ENCODE results near the gene SLC26A11. TPM values are rescaled to one million over a fixed set of nuclear protein-coding genes. Genes with fewer than 3 reads are reported as not detected.
"Not testable (repeated sequence)": the region's sequence is repeated elsewhere in the genome, so short reads cannot be mapped to it uniquely, and the experiment has no call there.

SLC26A11 gene
- total RNA-seq, 4 donors from 2014 or later = 11.3 to 13.8 (median 12.7) TPM

GRCh38 chr17:80300756-80301155 lies 80.5 kb downstream of the SLC26A11 start:
- DNase-seq (ENCODE audit: extremely low spot score); H3K4me3 ChIP-seq; H3K4me1 ChIP-seq; H3K27ac ChIP-seq (replicated peaks in 1 of 4); H3K27me3 ChIP-seq; intact Hi-C loops (cut with DNase I): not testable (repeated sequence)
- Histone ChIP-seq H3K36me3 (peaks cover 80 to 100% (median 98%) of the 10 kb centered on the region in 4 donors), H3K9me3 (peaks cover 0 to 16% (median 14%) of the 10 kb centered on the region in 4 donors)
- WGBS = 95% methylated on average over 2 of the region's 2 CpGs

Other genes with a start within 250 kb of the SLC26A11 start
- 10 to 100 TPM; 30.3 to 37.4 (median 33.2) TPM for gene TBC1D16, start 184.6 kb upstream of the SLC26A11 start, total RNA-seq
- 1 to 10 TPM; 4.9 to 9.5 (median 7.8) TPM for gene CCDC40, start 183.8 kb upstream of the SLC26A11 start, total RNA-seq
- gene GAA, start 118.8 kb upstream of the SLC26A11 start, total RNA-seq = 10 to 100 TPM; 65.4 to 84.4 (median 73.7) TPM
- gene EIF4A3, start 73.3 kb upstream of the SLC26A11 start, total RNA-seq = 10 to 100 TPM; 31.0 to 61.0 (median 39.8) TPM
- gene CARD14, start 50.4 kb upstream of the SLC26A11 start, total RNA-seq = under 1 TPM in 3 of 4 donors, not detected in 1; 0.23 to 0.33 (median 0.32) TPM
- gene SGSH, start 94 bp upstream of the SLC26A11 start, total RNA-seq = 10 to 100 TPM; 12.9 to 24.4 (median 21.3) TPM
- 10 to 100 TPM; 55.8 to 85.7 (median 75.9) TPM for gene RNF213, start 40.4 kb downstream of the SLC26A11 start, total RNA-seq
- 10 to 100 TPM in 3 of 4 donors, 1 to 10 TPM in 1; 9.1 to 14.7 (median 13.0) TPM for gene ENDOV, start 194.7 kb downstream of the SLC26A11 start, total RNA-seq

Data from esophagus muscularis mucosa (tissue), 4 donors.